T-helper 2 cell treated with Interferon-gamma antibody and Interleukin-4, amounts not matched to agents 100 ng/mL and 5 ng/mL, for 36 hours (primary cell): ENCODE data around the gene MSANTD1. TPM values are rescaled to one million over a fixed set of nuclear protein-coding genes. Genes with fewer than 3 reads are reported as not detected.

Source experiments
- intact Hi-C: fragments of 100-400 bp; cut with micrococcal nuclease; formaldehyde crosslinking; loops from one replicate; pipeline ENCODE4 v1.15.1; 2023
- total RNA-seq: library from RNA; stranded (reverse); gene quantifications from 2 replicates; pipeline ENCODE4 v1.2.3, GENCODE V29; 2022

The MSANTD1 gene
- total RNA-seq, 1 donor from 2014 or later = 1.1 TPM

GRCh38 chr4:3286335-3287175 is 37.6 kb downstream of the MSANTD1 start:
- intact Hi-C loops = no loop called here

- intact Hi-C loops = no loop called here
Observed at GRCh38 chr4:3287271-3287971, 38.5 kb downstream of the MSANTD1 start.

GRCh38 chr4:3287972-3288570 is 39.1 kb downstream of the MSANTD1 start:
- intact Hi-C loops = no loop called here

GRCh38 chr4:3288571-3289094 is 39.7 kb downstream of the MSANTD1 start:
- intact Hi-C loops = no loop called here

- intact Hi-C loops = loop anchor here (5.0 to 10.0 kb wide), 2 partner anchors 186 to 667 kb away; no protein-coding TSS in a partner anchor
Observed at GRCh38 chr4:3290476-3290875, 41.5 kb downstream of the MSANTD1 start.

- intact Hi-C loops = loop anchor here (5.0 to 10.0 kb wide), 2 partner anchors 186 to 666 kb away; no protein-coding TSS in a partner anchor
Observed at GRCh38 chr4:3290889-3291321, 41.9 kb downstream of the MSANTD1 start.

GRCh38 chr4:3291411-3291968 is 42.5 kb downstream of the MSANTD1 start:
- intact Hi-C loops = loop anchor here (5.0 to 10.0 kb wide), 2 partner anchors 187 to 666 kb away; no protein-coding TSS in a partner anchor

GRCh38 chr4:3291969-3292570 is 43.1 kb downstream of the MSANTD1 start:
- intact Hi-C loops = loop anchor here (1.0 to 10.0 kb wide), 6 partner anchors 10 to 665 kb away; partner anchors contain the start of genes HTT, HTT-AS and LRPAP1

GRCh38 chr4:3292571-3293400 is 43.8 kb downstream of the MSANTD1 start, which contains the start of gene RGS12:
TSS of gene RGS12 (plus strand) at chr4:3293021. CDS start at chr4:3316171, 23,150 bp downstream.
- intact Hi-C loops = loop anchor here (1.0 to 10.0 kb wide), 6 partner anchors 10 to 665 kb away; partner anchors contain the start of genes HTT, HTT-AS and LRPAP1

GRCh38 chr4:3293401-3294391 is 44.7 kb downstream of the MSANTD1 start:
- intact Hi-C loops = loop anchor here (2.0 to 10.0 kb wide), 3 partner anchors 91 to 664 kb away; no protein-coding TSS in a partner anchor

- intact Hi-C loops = loop anchor here (5.0 to 10.0 kb wide), 2 partner anchors 190 to 663 kb away; no protein-coding TSS in a partner anchor
Observed at GRCh38 chr4:3294401-3295241, 45.7 kb downstream of the MSANTD1 start.

GRCh38 chr4:3295837-3296624 is 47.1 kb downstream of the MSANTD1 start:
- intact Hi-C loops = loop anchor here (10.0 kb wide), 1 partner anchor 191 kb away; no protein-coding TSS in a partner anchor

- intact Hi-C loops = loop anchor here (10.0 kb wide), 1 partner anchor 192 kb away; no protein-coding TSS in a partner anchor
Observed at GRCh38 chr4:3296651-3297050, 47.7 kb downstream of the MSANTD1 start.

GRCh38 chr4:3297066-3297859 is 48.3 kb downstream of the MSANTD1 start:
- intact Hi-C loops = loop anchor here (10.0 kb wide), 1 partner anchor 192 kb away; no protein-coding TSS in a partner anchor
